Hepatic stellate cell (primary cell): ENCODE data around the gene CD28.

Experiments
- DNase-seq: peaks from one replicate; pipeline ENCODE4 v3.0.0; 2011; ENCODE audit warnings: low spot score

Gene CD28

DNA sequence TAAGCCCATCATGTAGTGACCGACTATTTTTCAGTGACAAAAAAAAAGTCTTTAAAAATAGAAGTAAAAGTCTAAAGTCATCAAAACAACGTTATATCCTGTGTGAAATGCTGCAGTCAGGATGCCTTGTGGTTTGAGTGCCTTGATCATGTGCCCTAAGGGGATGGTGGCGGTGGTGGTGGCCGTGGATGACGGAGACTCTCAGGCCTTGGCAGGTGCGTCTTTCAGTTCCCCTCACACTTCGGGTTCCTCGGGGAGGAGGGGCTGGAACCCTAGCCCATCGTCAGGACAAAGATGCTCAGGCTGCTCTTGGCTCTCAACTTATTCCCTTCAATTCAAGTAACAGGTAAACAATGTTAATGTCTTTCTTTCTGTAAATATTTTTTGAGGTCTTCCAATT is at the start of gene CD28:
TSS of gene CD28 (plus strand) at position 237 of the 400 bp plus-strand sequence. CDS start at position 295, 58 bp downstream.
- DNase-seq = no peak

DNA sequence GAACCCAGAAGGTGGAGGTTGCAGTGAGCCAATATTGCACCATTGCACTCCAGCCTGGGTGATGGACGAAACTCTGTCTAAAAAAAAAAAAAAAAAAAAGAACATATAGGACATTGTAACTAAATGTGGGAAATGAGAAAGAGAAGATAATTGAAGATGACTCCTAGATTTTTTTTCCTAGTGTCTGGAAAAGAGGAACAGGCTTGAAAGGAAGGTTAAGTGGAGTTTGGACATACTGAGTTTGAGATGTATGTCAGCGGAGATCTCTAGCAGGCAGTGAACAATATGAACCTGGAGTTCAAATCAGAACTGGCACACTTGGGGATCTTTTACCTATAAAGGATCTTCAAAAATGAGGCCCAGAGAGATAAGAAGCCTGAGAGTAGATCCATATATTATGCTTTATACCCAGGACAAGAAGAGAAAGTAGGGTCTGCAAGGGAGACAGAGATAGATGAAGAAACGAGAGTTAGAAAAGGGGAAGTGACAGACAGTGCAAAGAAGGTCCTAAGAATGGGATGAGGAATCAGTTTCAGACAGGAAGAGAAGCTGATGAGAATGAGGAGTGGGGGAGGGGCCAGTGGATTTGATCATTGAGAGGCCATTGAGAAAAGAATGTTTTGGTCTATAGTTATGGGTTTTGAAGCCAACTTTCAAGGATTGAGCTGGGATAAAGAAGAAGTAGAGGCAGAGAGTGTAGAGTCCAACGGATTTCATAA is 46.9 kb upstream of the CD28 start:
- DNase-seq = no peak

DNA sequence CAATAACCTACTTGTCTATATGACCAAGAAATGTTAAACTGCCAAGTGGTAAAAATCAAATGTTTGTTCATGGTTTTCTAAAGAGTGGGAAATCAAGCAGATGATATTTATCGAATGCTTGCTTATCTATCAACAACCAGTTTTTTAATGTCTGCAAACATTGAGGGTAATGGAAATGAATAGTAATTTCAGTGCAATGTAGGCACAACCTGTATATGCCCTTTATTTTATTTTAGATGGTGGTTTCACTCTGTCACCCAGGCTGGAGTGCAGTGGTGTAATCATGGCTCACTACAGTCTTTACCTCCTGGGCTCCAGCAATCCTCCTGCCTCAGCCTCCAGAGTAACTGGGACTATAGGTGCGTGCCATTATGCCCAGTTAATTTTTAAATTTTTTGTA is 46.0 kb upstream of the CD28 start:
- no peak for DNase-seq

DNA sequence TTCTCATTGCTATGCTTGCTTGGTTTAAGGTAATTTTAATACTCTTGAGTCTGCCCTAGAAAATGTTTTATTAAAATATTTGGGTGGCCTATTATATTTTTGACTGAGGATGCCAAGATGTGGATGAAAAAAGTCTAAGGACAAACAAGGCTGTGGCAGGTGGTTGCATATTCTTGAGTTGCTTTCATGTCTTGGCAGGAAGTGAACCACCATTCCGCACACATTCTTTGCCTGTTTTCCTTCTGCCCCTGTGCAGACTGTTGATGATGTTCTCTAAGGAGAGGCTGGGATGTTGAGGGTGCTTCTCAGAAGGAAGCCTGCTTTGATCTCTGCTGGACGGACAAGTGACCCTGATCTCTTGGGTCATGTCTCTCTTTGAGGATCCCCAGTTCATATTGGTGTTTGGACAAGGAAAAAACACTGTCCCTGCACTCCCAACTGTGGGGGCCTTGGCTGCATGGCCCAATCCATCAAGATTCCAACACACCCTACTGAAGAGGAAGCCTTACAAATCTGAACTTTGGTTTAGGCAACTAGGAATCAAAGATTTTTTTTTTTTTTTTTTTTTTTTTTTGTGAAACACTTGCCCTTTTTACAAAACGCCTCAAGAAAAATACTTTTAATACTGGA is 45.0 kb upstream of the CD28 start:
- DNase-seq = no peak

DNA sequence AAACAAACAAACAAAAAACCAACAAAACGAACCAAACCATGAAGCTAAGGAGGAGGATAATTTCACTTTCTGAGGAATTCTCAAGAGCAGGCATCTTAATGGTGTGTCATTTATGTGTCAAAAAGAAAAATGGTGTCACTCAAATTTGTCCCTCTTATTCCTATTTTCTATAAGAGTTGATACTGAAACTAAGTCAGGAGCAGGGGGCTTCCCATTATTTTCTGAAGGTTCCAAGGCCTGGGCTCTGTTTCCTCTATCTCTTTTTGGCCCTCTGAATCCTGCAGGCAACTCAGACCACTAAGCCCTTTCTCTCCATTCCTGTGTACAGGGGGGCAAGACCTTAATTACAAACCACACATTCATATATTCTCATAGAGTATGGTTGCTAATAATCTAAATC is 44.0 kb upstream of the CD28 start:
- DNase-seq = no peak

DNA sequence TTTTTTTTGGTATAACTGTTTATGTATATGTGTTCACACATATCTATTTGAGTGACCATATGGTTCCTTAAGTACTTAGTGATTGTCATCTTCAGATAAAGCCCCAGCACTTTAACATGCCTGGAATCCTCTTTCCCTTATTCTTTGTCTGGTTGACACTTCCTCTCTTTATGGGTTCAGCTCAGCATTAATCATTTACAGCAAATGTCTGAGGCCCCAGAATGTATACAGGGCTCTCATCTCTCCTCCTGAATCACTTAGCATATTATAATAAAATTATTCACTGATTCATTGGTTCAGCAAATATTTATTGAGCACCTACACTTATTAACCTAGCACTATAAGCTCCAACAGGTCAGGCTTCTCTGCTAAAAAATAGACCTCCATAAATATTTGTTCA is 43.5 kb upstream of the CD28 start:
- no peak for DNase-seq

DNA sequence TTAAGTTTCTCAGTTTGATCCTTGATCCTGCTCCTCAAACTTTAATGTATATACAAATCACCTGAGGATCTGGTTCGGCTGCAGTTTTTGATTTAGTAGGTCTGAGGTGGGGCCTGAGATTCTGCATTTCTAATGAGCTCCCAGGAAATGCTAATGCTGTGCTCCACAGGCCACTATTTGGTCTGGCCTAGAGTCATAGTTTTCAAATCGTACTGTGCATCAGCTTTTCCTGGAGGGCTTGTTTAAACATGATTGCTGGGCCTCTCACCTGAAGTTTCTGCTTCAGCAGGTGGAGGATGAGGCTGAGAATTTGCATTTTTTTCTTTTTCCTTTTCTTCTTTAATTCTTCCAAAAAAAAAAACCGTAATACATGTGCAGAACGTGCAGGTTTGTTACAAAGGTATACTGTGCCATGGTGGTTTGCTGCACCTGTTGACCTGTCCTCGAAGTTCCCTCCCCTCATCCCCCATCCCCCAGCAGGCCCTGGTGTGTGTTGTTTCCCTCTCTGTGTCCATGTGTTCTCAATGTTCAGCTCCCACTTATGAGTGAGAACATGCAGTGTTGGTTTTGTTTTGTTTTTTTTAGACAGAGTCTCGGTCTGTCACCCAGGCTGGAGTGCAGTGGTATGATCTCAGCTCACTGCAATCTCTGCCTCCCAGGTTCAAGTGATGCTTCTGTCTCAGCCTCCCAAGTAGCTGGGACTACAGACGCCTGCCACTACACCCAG is 42.2 kb upstream of the CD28 start:
- no peak for DNase-seq

DNA sequence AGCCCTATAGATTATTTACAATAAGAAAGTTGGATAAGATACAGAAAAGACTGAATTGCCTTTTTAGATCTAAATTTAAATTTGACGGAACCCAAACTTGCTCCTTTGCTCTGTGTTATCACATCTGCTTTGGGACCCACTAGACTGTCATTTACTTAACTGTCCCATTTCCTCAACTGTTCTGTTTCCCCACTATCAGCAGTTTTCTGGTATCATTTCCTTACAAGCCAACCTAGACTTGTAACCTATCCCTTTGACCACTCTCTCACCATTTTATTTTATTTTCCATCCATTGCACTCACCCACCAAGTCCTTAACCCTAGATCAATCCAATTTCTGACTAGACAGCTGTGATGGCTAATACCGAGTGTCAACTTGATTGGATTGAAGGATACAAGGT is 38.6 kb upstream of the CD28 start:
- DNase-seq = no peak

DNA sequence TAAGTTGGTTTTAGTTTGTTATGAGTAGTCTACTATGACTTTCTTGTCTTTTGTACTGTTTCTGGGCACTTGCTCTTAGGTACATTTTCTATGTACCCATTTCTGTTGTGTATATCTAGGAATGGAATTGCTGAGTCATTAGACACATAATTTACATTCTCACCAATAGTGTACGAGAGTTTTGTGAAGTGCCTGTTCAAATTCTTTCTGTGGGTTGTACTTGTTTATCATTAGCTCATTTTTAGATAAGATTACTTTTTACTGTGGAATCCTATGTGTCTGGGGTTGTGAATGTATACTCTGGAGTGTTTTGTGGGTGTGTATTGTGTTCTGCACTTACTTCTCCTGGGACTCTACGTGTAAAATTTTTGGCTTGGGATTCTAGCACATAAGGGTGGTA is 36.6 kb upstream of the CD28 start:
- no peak for DNase-seq

DNA sequence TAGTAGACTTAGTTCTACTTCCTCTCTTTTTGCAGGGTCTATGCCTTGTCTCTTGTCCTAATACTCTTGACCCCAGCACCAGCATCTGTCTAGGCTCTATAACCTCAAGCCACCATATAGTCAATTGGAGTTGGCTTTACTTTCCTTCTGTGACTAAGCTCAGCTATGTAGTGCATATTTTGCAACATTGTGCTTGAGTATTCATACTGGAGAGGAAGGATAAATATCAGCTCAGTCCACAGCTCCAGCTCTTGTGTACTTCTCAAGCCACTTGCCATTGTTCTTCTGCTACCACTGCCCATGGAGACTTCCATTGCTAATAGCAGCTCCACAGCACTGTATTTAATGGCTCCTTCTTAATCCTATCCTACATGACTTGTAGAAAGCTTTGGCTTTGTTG is 35.5 kb upstream of the CD28 start:
- no peak for DNase-seq

DNA sequence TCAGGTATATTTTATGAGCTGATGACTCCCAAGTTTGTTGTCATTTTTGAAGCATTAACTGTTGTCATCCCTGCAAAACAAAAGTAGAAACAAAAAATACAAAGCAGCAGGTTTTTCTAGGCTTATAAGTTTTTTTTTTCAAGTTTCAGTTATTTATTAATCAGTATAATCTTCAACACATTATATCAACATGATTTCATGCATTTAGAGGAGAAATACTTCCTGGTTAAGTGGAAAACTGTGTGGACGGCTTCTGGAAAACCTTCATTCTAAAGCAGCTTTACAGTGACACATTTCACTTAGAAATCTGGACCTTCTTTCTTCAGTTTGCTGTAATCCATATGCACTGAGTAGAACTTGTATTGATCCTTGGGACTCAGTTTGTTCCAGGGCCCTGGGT is 34.6 kb upstream of the CD28 start:
- no peak for DNase-seq

DNA sequence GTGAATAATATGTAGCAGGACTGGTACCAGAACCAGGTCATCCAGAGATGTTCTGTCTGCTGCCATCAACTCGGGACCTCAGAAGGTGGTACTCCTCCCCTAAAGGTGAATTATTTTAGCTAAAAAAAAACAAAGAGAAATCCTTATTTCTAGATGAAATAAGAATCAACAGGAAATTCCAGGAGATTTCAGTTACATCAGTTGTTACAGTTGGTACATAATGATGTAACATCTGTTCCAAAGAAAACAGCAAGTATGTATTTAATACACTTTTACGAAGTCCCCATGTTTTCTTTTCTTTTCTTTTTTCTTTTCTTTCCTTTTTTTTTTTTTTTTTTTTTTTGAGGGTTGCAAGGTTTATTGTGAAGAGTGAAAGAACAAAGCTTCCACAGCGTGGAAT is 33.6 kb upstream of the CD28 start:
- DNase-seq = no peak

DNA sequence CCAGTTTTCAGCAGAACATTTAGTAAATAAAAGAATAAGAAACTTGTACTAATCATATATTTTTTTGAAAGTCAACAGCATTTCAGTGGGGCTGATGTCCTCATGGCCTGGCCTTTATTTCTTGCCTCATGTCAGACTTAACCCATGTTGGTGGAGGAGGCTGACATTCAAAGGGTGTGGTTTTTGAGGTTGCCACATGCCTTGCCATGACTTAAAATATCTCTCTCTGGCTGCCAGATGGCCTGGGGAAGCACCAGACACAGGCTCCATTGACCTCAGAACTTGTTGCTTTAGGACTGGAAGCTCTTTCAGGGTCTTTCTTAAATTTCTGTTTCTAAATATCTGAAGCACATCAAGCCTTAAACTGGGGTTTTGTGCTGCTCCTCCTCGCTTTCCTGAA is 32.5 kb upstream of the CD28 start:
- DNase-seq = no peak

DNA sequence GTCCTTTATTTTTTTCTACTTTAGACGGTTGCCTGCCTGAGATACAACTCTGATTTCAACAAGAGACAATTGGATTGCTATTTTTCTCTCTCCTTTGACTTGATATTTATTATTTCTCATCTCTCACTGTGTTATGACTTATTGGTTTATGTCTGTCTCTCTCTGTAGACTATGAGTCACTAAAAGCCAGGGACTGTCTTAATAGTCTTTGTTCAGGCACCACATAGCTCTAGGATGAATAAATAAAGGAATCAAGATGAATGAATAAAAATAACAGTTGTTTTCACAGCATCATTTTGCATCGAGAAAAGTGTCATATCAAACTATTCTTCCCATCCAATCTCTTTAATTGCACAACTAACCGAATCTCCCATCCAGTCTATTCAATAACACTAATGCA is 31.4 kb upstream of the CD28 start:
- peak; percentile 18 for DNase-seq

DNA sequence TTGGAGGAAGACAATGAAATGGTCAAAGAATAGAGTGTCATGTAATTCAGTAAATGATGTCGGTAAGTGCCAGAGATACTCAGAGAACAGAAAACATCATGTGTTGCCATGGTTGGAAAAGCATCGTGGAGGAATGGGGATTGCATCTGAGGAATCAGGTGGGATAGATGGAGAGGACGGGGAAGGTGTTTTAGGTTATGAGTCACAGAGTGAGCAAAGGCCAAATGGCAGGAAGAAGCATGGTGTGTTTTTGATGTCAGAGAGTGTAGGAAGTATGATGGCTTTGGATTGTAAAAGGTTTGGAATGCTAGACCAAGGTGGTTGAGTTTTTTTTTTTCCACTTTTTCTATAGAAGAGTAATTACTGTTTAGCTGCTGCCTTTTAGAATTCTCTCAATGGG is 27.5 kb upstream of the CD28 start:
- DNase-seq = no peak

DNA sequence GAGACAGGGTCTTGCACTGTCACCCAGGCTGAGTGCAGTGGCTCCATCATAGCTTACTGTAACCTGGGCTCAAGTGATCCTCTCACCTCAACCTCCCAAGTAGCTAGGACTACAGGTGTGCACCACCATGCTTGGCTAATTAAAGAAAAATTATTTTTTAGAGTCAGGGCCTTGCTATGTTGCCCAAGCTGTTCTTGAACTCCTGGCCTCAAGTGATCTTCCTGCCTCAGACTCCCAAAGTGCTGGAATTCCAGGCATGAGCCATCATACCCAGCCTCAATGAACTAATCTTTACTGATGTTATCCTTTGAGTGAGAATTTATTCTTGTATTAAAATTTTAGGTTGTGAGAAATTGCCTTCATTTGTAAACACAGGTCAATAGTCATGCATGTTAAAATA is 27.0 kb upstream of the CD28 start:
- no peak for DNase-seq

DNA sequence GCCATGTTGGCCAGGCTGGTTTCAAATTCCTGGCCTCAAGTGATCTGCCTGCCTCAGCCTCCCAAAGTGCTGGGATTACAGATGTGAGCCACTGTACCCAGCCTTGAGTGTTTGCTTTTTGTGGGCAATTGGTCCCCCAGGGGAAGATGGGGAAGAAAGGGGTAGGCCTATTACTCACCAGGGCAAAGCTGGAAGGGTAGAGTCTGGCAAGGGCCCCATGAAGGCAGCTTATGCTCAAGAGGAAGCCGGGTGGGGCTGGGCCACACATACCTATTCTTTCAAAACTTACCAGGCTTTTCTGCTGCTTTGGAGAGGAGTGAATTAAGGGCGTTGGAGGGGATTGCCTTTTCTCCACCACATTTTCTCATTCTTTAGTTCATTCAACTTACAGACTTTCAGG is 24.5 kb upstream of the CD28 start:
- DNase-seq = no peak

DNA sequence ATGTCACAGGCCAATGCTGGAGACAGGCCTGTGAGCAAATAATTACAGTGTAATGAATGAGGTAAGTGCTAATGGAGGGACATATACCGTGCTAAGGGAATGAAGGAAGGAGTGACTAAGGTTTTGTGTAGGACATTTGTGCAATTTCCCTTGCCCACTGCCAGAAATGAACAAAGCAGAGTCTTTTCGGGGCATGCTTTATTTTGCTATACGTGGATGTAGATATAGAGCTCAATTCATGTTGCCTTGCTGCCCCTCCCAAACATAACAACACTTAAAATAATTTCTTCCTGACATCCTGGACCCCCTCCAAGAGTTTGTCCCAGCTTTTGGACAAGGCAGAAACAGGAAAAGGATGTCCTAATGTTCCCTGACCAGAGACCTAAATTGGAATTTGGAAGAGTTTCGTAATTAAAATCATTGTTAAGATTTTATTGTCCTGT is 23.7 kb upstream of the CD28 start:
- DNase-seq = no peak

DNA sequence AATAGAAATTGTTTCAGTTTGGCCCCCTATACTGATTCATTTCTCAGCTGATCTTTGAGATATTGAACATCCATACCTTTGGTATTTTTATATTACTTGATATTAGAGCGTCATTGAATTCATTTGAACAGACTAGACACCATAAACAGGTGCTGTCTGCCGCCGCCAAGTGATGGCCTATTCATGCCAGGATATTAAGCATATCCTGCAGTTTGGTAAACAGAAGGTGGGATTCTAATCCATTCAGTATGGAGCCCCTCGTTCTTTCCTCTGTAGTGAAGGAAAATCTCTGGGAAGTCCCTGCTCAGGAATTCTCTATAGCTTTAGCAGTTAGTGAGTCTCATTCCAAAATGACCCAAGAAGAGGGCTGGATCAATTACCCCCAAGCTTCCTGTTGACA is 23.0 kb upstream of the CD28 start:
- DNase-seq = no peak

DNA sequence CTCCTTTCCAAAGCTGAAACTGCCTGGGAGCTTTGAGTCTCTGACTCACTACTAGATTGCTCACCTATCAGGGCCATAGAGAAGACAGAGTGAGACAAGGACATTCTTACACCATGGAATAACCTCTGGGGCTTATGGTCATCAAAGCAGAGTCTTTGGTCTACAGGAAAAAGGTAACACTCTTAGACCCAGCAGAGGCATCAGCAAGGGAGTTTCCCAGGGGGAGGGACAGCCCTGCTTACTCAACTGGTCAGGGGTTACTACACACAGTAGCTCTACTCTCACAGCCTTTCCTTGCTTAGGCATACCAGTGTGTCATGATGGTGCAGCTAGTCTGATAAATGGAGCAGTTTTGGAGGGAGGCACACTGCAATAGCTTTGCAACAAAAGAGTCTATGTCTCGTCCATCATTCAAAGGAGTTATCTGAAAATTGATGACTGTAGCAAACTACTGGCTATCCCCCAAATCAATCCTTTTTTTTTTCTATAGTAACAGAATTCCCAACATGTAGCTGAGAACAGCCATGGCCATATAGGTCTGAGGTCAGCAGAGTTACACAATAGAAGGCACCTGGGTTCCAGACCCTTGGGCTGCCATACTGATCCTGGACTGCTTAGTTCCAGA is 22.4 kb upstream of the CD28 start:
- DNase-seq = peak; percentile 36

DNA sequence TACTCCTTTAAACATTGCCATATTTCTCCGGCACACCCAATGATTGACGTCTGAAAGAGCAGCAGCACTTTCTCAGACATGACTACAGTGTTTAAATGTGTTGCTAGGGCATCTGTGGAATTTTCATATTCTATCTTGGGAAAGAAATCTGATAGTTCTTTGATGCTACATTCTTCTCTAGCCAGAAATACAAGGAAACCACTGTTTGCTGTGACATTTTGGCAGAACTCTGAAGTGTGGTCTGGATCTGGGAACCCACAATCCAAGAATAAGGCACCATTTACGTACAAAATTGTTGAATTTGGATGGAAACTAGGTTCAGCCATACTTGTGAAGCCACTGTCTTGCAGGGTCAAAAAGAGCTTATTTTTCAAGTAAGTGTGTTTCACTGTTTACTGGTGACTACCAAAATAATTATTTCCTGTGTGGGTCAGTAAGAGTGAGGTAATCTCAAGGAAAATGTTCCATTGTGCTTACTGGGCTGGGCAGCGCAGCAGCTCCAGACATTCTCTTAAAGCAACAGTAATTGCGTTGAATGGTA is 21.3 kb upstream of the CD28 start:
- DNase-seq = peak; percentile 45

DNA sequence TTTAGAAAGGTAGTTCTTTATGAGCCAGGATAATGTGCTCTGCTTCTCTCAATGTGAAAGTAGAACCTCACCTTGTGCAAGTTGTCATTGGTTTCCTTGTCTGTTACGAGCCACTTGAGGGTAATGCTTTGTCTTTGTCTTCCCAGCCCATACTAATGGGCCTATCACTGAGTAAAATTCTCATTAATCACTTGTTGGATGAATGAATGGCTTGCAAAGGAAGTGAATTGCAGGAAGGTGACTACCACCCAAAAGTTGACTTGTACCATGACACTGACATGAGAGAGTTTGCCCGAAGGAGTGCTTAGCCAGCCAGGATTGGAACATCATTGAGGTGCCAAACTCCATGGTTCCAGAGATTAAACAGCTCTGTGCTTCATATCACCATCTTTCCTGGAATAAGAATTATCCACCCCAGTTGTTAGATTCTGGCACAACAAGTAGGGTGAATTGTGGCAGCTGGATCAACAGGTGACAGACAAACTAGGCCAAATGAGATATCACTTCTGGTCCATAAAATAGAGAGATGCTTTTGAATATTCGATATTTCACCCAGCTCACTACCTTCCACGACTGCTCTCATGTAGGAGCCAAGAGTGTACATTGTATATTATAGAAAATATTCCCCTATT is 20.5 kb upstream of the CD28 start:
- no peak for DNase-seq
